NCI-H526 (cell line): ENCODE data around the gene STRIP2.
A peak's percentile ranks its signal among the peaks of the same experiment; 100 is the strongest.
"Not testable (repeated sequence)": the region's sequence is repeated elsewhere in the genome, so short reads cannot be mapped to it uniquely, and the experiment has no call there.

Experiments
- DNase-seq, 2 experiments: peaks; one replicate each; lab custom pipeline; 2025; lab: John Stamatoyannopoulos, UW

Gene STRIP2

DNA sequence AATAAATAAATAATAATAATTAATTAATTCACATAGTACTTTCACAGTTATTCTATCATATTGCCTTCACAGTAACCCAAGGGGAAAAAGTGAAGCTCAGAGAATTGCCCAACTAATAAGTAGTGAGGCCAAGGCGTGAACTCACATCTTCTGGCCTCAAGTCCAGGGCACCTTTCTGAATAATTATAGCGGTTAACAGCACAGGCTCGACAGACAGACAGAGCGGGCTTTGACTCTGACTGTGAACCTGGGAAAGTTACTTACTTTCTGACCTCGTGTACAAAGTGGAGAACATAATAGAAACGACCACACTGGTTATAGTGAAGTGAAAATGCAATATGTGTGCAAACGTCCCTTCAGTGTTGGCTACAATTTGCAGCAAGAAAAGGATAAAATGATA is 62.4 kb downstream of the STRIP2 start:
- no peak for DNase-seq

GRCh38 chr7:129497156-129497555 is 62.9 kb downstream of the STRIP2 start:
- DNase-seq: no peak

- no peak for DNase-seq
These were observed 63.8 kb downstream of the STRIP2 start for GRCh38 chr7:129498021-129498420.

- peak in 1 of 2 experiments; percentile 25 for DNase-seq
These were observed 65.8 kb downstream of the STRIP2 start for GRCh38 chr7:129499999-129500398.

DNA sequence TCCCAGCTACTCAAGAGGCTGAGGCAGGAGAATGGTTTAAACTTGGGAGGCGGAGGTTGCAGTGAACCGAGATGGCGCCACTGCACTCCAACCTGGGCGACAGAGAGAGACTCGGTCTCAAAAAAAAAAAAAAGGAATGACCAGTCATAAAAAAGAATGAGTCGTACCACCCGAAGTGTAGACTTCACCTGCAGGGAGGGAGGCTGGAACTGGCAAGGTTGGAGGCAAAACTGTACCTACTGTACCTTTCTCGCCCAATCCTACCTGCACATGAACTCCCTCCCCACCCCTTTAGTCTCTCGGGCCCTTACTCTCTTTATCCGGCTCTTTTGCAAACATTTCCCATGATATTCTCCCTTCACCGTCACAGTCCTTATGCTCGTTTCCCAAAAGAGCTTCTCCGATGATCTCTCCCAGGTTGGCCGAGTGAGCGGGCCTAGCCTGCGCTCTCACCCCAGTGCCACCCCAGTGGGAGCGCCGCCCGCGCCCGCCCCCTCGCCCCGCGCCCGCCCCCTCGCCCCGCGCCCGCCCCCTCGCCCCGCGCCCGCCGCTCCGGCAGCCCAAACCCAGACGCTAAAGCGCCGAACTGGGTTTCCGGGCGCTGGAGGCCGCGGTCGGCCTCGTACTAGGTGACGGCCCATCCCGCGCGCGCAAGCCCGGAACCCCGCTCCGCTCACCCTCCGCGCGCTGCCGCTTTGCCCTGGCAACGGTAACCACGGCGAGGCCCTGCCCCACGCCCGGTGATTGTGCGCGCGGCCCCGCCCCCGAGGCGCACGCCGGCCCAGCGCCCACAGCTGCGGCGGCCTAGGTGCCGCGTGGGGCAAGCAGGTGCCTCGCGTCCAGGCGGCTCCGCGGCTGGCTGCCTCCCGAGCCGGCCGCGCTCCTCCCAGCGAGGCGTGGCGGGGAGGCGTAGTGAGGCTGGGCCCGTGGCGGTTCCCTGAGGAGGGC is 67.8 kb downstream of the STRIP2 start, which contains the start of gene SMKR1:
Gene SMKR1 (plus strand): TSS at position 772 of the 948 bp plus-strand sequence. CDS start 294 bp downstream, outside the sequence.
- peak; percentile 48 to 94 for DNase-seq

- peak; percentile 33 to 68 for DNase-seq
These were observed 68.8 kb downstream of the STRIP2 start for GRCh38 chr7:129502708-129503685.

DNA sequence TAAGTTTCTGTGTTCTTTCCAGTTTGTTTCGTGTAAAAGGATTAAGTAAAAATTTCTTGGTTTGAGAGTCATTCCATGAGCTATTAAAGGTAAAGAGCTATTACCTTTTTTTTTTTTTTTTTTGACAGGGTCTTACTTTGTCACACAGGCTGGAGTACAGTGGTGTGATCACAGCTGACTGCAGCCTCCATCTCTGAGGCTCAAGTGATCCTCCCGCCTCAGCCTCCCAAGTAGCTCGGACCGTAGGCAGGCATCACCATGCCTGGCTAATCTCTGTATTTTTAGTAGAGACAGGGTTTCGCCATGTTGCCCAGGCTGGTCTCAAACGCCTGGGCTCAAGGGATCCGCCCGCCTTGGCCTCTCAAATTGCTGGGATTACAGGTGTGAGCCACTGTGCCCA is 69.5 kb downstream of the STRIP2 start:
- no peak for DNase-seq

DNA sequence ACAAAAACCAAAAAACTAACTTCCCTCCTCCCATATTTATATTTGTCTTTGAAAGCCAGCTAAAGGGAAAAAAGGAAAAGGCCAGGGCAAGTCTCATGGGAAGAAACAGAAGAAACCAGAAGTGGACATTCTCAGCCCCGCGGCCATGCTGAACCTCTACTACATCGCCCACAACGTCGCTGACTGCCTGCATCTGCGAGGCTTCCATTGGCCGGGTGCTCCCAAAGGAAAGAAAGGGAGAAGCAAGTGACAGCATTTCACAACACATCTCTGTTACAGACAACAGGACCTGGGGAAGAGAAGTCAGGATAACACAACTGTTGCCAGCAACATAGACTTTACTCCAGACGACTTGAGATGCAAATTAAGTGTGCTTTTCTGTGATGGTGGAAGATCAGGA is 78.0 kb downstream of the STRIP2 start:
- peak in 1 of 2 experiments; percentile 13 for DNase-seq

GRCh38 chr7:129513546-129513945 is 79.3 kb downstream of the STRIP2 start:
- DNase-seq: no peak

DNA sequence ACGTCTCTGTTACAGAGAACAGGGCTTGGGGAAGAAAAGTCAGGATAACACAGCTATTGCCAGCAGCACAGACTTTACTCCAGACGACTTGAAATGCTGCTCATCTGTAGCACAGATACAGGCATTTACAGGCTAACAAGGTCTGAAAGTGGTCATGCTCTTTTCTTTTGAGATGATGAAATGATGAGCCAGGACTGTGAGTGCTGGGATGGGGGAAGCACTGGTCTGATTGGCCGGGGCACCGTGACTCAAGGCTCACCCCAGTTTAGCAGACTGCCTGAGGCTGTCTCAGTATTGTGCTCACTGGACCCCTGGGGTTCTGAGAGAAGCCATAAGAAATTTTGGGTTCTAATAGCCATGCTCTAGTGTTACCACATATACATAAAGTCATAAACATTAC is 80.5 kb downstream of the STRIP2 start:
- DNase-seq: no peak

DNA sequence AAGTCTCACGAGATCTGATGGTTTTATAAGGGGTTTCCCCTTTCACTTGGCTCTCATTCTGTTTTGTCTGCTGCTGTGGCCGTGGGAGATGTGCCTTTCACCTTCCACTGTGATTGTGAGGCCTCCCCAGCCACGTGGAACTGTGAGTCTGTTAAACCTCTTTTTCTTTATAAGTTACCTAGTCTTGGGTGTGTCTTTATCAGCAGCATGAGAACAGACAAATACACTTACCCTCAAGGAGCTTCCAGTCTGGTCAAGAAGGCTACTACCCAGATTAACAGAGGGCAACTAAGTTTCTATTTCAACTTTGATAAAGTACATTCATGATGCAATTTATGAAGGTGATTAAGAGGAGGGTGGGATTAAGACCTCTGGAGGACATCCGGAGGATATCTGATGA is 81.1 kb downstream of the STRIP2 start:
- no peak for DNase-seq

DNA sequence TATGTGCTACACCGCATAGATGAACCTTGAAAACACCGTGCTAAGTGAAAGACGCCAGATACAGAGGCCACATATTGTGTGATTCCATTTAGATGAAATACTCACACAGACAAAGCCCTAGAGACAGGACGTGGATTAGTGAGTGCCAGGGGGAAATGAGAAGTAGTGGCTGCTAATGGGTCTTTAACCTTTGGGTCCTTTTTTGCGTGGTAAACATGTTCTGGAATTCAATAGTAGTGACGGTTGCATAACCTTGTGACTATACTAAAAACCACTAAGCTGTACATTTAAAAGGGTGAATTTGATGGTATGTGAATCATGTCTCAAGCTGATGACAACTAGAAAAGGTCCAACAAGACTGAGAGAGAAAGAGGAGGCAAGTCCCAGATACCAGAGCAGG is 83.7 kb downstream of the STRIP2 start:
- no peak for DNase-seq

DNA sequence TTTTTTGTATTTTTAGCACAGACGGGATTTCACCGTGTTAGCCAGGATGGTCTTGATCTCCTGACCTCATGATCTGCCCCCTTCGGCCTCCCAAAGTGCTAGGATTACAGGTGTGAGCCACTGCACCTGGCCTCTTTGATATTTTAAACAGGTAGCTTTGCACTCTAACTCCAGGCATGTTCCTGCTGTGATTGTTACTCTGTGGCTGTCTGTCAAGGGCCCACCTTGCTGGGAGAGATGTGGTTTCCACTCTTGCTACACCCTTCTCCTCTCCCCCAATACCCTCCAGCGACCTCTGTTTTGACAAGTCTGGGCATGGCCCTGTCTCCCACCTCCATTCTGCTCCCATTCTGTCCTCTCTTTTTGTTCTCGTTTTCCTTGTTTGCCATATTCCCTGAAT is 85.2 kb downstream of the STRIP2 start:
- DNase-seq: no peak

GRCh38 chr7:129522088-129522970 is 88.1 kb downstream of the STRIP2 start:
- peak in 1 of 2 experiments; percentile 10 for DNase-seq

DNA sequence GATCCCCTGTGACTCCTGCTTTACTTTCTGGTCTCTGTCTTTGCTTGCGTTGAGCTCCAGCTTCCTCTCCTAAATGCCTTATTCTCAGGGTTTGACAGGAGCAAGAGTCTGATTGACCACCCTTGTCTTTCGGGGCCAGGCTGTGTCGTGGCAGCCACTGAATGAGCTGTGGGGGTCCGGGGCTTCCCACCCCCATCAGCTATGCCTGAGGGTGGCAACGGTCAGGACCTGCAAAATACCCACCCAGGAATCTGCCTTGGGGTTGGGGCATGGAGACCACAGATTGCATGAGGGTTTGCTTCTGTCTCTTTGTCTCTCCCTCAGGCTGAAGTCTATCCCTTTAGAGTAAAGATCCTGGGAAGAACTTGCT is 88.7 kb downstream of the STRIP2 start:
- no peak for DNase-seq

DNA sequence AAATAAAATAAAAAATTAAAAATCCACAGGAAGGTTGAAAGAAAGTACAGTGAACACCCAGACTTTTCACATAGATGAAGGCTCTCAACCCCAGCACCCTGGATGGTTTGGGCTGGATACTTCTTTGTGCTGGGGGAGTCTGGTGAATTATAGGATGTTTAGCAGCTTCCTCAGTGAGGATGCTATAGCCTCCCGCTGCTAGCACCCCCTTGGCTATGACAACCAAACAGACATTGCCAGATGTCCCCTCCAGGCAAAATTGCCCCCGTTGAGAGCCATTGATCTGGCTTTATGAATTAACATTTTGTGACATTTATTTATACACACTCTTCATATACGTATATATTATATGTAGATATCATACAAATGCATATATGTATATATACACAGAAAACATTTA is 89.7 kb downstream of the STRIP2 start:
- no peak for DNase-seq

GRCh38 chr7:129524405-129524804 is 90.2 kb downstream of the STRIP2 start:
- not testable (repeated sequence) for DNase-seq

- DNase-seq: no peak
These were observed 91.1 kb downstream of the STRIP2 start for GRCh38 chr7:129525225-129525862.

- no peak for DNase-seq
These were observed 95.4 kb downstream of the STRIP2 start for GRCh38 chr7:129529643-129530042.

DNA sequence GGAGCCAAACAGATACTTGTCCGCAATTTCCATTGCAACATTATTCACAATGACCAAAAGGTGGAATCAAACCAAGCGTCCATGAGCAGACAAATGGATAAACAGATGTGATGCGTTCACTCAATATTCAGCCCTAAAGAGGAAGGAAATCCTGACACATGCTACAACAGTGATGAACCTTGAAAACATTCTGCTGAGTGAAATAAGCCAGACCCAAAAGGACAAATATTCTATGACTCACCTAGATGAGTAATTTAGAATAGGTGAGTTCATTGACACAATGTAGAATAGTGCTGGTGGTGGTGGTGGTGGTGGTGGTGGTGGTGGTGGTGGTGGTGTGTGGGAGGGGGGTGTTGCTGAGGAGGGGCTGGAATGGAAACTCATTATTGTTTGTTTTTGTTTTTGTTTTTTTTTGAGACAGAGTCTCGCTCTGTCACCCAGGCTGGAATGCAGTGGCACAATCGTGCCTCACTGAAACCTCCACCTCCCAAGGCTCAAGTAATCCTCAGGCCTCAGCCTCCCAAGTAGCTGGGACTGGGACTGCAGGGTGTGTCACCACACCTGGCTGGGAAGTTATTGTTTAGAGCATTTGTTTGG is 96.7 kb downstream of the STRIP2 start:
- no peak for DNase-seq

GRCh38 chr7:129531721-129532120 is 97.5 kb downstream of the STRIP2 start:
- no peak for DNase-seq
